ENCODE results near the gene PTTG1. TPM values are rescaled to one million over a fixed set of nuclear protein-coding genes. Genes with fewer than 3 reads are reported as not detected.

Gene PTTG1
- total and polyA plus RNA-seq, 9 of the 15 experiments (the other 6 are each of a cell fraction or from before 2014, with no cell fraction given) = 193 to 1,088 (median 349) TPM

- H2AFZ ChIP-seq (ENCODE audit: low read depth, low read length) = no peak overlapping the region
- no peaks in the 10 kb centered on the region for H3K79me2 ChIP-seq (ENCODE audit: control insufficient read depth, insufficient read depth, low read length)
- POLR2A ChIA-PET = interaction anchor here (0.7 to 1.5 kb wide), 4 partner anchors 9 to 36 kb away, joined by 3 to 6 read pairs (median 3); no protein-coding TSS in a partner anchor
- in situ Hi-C loops (cut with MboI) = no loop called here
- no peaks in the 10 kb centered on the region for H3K9me3 ChIP-seq (replicated peaks; ENCODE audit: control insufficient read depth, insufficient read depth, low read depth, low read length)
- H3K9ac ChIP-seq (ENCODE audit: insufficient read depth in 1 of 2, low read depth in 2 of 2, low read length in 2 of 2) = no peak overlapping the region
- H3K4me2 ChIP-seq (ENCODE audit: insufficient read depth, low read length) = no peak overlapping the region
- CTCF ChIA-PET (ENCODE audit: low intra/inter-chr PET ratio) = no interaction called here
- DNase-seq (ENCODE audit: extremely low read depth in 1 of 4, low spot score in 3 of 4) (peak in 1 of 4 experiments; percentile 36), FAIRE-seq (no peak), ATAC-seq (peak; percentile 76)
- peaks cover 0 to 2% of the 10 kb centered on the region in 2 experiments; a peak in 3 of 5 replicates for H3K27me3 ChIP-seq (ENCODE audit: control insufficient read depth in 2 of 2, insufficient read depth in 2 of 2, low read length in 2 of 2)
- H3K36me3 ChIP-seq (ENCODE audit: control insufficient read depth, insufficient read depth, low read length) = no peaks in the 10 kb centered on the region
- WGBS (ENCODE audit: insufficient coverage, low coverage, missing lambda C conversion rate) = 0% methylated on average over 2 of the region's 2 CpGs
- H3K9me1 ChIP-seq (ENCODE audit: control insufficient read depth, insufficient read depth, low read length) = peaks cover 3% of the 10 kb centered on the region
- H3K27ac ChIP-seq (ENCODE audit: extremely low read depth, low read depth, low read length) = no peak overlapping the region
- H3K4me1 ChIP-seq (replicated peaks in 1 of 2; ENCODE audit: control insufficient read depth in 2 of 2, insufficient read depth in 2 of 2, low read length in 2 of 2) = 0 out of 5 replicates have a peak, but pooled peaks cover 0 to 5% of the 10 kb centered on the region in 2 experiments
- BruUV-seq (replicated peaks) = no TSS peak
- no peaks in the 10 kb centered on the region for H4K20me1 ChIP-seq (replicated peaks; ENCODE audit: control insufficient read depth, insufficient read depth, low read length)
- intact Hi-C loops (cut with micrococcal nuclease) = no loop called here
- H3K4me3 ChIP-seq = no peak overlapping the region
- TF ChIP-seq NCOA6 (IDR thresholded peaks at IDR 0.05) = no peak
- no peak for TF ChIP-seq EZH2 (IDR thresholded peaks at IDR 0.05; ENCODE audit: borderline replicate concordance, low read depth, low read length)
- no peak for TF ChIP-seq NR2C1 (IDR thresholded peaks at IDR 0.05)
- no peak for TF ChIP-seq NR2C1 (tag; IDR thresholded peaks at IDR 0.05)
- TF ChIP-seq ASH1L (IDR thresholded peaks at IDR 0.05; ENCODE audit: borderline replicate concordance, low read depth, partially characterized antibody) = no peak
- TF ChIP-seq MCM2 (IDR thresholded peaks at IDR 0.05; ENCODE audit: low read depth) = no peak
- peak; percentile 82 for TF ChIP-seq CBFA2T3 (IDR thresholded peaks at IDR 0.05)
- peak; percentile 64 for TF ChIP-seq MTA2 (IDR thresholded peaks at IDR 0.05; ENCODE audit: low read depth)
- TF ChIP-seq HNRNPLL (IDR thresholded peaks at IDR 0.05; ENCODE audit: low read depth, low read length, poor library complexity, severe bottlenecking) = no peak
- no peak for TF ChIP-seq PREB (CRISPR knock-in tag; IDR thresholded peaks at IDR 0.05)
- no peak for TF ChIP-seq JUN (IDR thresholded peaks at IDR 0.05; ENCODE audit: borderline replicate concordance, low read depth, low read length)
- TF ChIP-seq JUN (CRISPR knock-in tag; IDR thresholded peaks at IDR 0.05; ENCODE audit: borderline replicate concordance) = no peak
- TF ChIP-seq TCF15 (CRISPR knock-in tag; IDR thresholded peaks at IDR 0.05) = no peak
- TF ChIP-seq OTX1 (CRISPR knock-in tag; IDR thresholded peaks at IDR 0.05) = no peak
- TF ChIP-seq POLR3A (IDR thresholded peaks at IDR 0.05; ENCODE audit: borderline replicate concordance, extremely low read depth, insufficient read depth, insufficient read length) = no peak
- TF ChIP-seq DACH1 (IDR thresholded peaks at IDR 0.05; ENCODE audit: partially characterized antibody) = peak; percentile 60
- no peak for TF ChIP-seq RFX7 (CRISPR knock-in tag; IDR thresholded peaks at IDR 0.05)
- TF ChIP-seq TCF3 (CRISPR knock-in tag; IDR thresholded peaks at IDR 0.05) = peak; percentile 85
- TF ChIP-seq ZNF589 (CRISPR knock-in tag; IDR thresholded peaks at IDR 0.05; ENCODE audit: low read depth) = no peak
- TF ChIP-seq, protein P1, sequence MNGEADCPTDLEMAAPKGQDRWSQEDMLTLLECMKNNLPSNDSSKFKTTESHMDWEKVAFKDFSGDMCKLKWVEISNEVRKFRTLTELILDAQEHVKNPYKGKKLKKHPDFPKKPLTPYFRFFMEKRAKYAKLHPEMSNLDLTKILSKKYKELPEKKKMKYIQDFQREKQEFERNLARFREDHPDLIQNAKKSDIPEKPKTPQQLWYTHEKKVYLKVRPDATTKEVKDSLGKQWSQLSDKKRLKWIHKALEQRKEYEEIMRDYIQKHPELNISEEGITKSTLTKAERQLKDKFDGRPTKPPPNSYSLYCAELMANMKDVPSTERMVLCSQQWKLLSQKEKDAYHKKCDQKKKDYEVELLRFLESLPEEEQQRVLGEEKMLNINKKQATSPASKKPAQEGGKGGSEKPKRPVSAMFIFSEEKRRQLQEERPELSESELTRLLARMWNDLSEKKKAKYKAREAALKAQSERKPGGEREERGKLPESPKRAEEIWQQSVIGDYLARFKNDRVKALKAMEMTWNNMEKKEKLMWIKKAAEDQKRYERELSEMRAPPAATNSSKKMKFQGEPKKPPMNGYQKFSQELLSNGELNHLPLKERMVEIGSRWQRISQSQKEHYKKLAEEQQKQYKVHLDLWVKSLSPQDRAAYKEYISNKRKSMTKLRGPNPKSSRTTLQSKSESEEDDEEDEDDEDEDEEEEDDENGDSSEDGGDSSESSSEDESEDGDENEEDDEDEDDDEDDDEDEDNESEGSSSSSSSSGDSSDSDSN (IDR thresholded peaks at IDR 0.05; ENCODE audit: borderline replicate concordance in 1 of 2, low read depth in 2 of 2, low read length in 2 of 2) = no peak
- TF ChIP-seq SMARCC2 (IDR thresholded peaks at IDR 0.05; ENCODE audit: low read depth) = 0 out of 2 replicates have a peak, but pooled peaks have one; percentile 40
- TF ChIP-seq ZNF274 (IDR thresholded peaks at IDR 0.05; ENCODE audit: borderline replicate concordance, low read depth, low read length) = no peak
Observed at GRCh38 chr5:160378330-160378729, 43.3 kb upstream of the PTTG1 start.

Measured in K562 (cell line).